Hematopoietic multipotent progenitor cell treated with erythropoietin and hydrocortisone succinate and interleukin-3 and kit ligand, for 6 days (in vitro differentiated cells): ENCODE measurements around the gene FLNA.
"Not testable (repeated sequence)": the region's sequence is repeated elsewhere in the genome, so short reads cannot be mapped to it uniquely, and the experiment has no call there.

Experiments
- DNase-seq: peaks from one replicate; pipeline ENCODE4 v3.0.0-alpha.2; 2015

The FLNA gene

GRCh38 chrX:154374313-154375155 lies at the start of gene FLNA:
TSS of gene FLNA (minus strand) at chrX:154374634. CDS start at chrX:154371245, 3,389 bp downstream.
- peak; percentile 22 for DNase-seq

GRCh38 chrX:154420402-154420756 lies 45.9 kb upstream of the FLNA start:
- no peak for DNase-seq

- no peak for DNase-seq
Measured at GRCh38 chrX:154419688-154420401, 45.4 kb upstream of the FLNA start.

GRCh38 chrX:154419189-154419588 lies 44.8 kb upstream of the FLNA start:
- no peak for DNase-seq

- peak; percentile 22 for DNase-seq
Measured at GRCh38 chrX:154417157-154417556, 42.7 kb upstream of the FLNA start.

GRCh38 chrX:154413142-154413541 lies 38.7 kb upstream of the FLNA start:
- DNase-seq, result no peak

GRCh38 chrX:154412468-154412867 lies 38.0 kb upstream of the FLNA start:
- peak; percentile 61 for DNase-seq

GRCh38 chrX:154411981-154412340 lies 37.5 kb upstream of the FLNA start:
- DNase-seq, result peak; percentile 76

GRCh38 chrX:154409222-154409871 lies 34.9 kb upstream of the FLNA start, which contains the start of gene DNASE1L1:
TSS of gene DNASE1L1 (minus strand) at chrX:154409254. CDS start at chrX:154405568, 3,686 bp downstream.
- DNase-seq, result peak; percentile 85

GRCh38 chrX:154408659-154409221 lies 34.3 kb upstream of the FLNA start:
- no peak for DNase-seq

GRCh38 chrX:154404625-154405192 lies 30.3 kb upstream of the FLNA start:
- no peak for DNase-seq

GRCh38 chrX:154403858-154404257 lies 29.4 kb upstream of the FLNA start:
- DNase-seq, result no peak

- DNase-seq, result no peak
Measured at GRCh38 chrX:154403192-154403591, 28.8 kb upstream of the FLNA start.

GRCh38 chrX:154402622-154403127 lies 28.2 kb upstream of the FLNA start:
- no peak for DNase-seq

- peak; percentile 35 for DNase-seq
Measured at GRCh38 chrX:154401918-154402621, 27.6 kb upstream of the FLNA start.

- peak; percentile 43 for DNase-seq
Measured at GRCh38 chrX:154401045-154401799, 26.8 kb upstream of the FLNA start.

GRCh38 chrX:154400369-154400817 lies 26.0 kb upstream of the FLNA start:
- DNase-seq, result not testable (repeated sequence)

- peak; percentile 10 for DNase-seq
Measured at GRCh38 chrX:154399527-154400368, 25.3 kb upstream of the FLNA start.

- peak; percentile 86 for DNase-seq
Measured at GRCh38 chrX:154398668-154399526, 24.5 kb upstream of the FLNA start.
